ENCODE data around the gene ZNF35.
A peak's percentile ranks its signal among the peaks of the same experiment; 100 is the strongest.
"Not testable (repeated sequence)": the region's sequence is repeated elsewhere in the genome, so short reads cannot be mapped to it uniquely, and the experiment has no call there.

Gene ZNF35

DNA sequence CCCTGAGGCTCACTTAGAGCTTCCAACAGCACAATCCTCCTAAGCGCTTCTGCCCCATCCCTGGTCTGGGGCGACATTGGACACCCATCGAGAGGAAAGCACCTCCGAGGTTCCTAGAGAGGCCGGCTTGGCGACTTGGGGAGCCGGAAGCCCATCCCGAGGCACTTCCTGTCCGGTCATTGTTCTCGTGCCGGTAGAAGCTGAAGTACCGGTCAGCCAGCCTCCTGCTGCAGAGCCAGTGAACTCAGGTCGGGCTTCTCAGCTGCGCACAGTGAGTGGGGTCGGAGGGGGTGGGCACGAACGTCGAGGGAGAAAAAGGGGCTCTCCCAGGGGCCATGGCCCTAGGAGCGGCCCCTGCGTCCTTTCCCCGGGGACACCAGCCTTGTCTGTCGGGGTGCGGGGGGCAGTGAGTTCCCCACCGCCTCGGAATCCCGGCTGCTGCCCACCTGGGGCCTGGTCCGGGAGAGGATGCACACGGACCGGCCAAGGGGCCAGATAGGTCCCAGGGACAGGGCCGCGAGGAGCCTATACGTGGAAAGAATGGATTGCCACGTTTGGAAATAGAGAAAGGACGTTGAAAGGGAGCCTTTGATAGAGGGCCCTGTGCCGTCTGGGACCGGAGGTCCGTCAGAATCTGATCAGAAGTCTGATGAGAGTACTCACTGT lies at the start of gene ZNF35:
TSS of gene ZNF35 (plus strand) at position 169 of the 666 bp plus-strand sequence. CDS start 2,336 bp downstream, outside the sequence.
- peak; percentile 38 to 50 for DNase-seq

DNA sequence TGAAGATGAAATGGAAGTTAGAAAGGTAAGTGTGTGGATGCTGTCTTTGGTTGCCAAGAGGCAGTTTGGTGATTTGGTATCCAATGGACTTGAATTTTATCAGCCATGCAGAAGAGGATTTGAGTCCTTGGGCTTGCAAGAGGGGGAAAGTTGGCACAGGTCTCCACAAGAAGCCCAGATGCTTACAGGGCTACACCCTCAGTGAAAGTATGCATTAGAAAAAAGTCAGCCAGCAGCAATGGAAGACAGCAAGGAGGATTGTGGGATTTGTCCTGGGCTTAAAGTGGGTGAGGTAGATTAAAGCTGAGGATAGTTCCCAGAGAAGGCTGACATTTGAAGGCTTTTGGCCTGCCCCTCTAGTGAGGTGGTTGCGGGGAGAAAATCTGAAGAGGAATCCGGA lies 46.8 kb upstream of the ZNF35 start:
- no peak for DNase-seq

DNA sequence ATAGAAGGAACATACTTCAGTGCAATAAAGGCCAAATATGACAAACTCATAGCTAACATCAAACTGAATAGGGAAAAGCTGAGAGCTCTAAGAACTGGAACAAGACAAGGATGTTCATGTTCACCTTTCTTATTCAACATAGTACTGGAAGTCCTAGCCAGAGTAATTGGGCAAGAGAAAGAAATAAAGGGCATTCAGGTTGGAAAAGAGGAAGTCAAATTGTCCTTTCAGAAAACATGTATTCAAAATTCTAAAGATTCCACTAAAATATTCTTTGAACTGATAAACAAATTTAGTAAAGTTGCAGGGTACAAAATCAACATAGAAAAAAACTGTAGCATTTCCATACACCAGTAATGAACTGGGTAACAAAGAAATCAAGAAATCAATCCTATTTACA lies 35.9 kb upstream of the ZNF35 start:
- no peak for DNase-seq

DNA sequence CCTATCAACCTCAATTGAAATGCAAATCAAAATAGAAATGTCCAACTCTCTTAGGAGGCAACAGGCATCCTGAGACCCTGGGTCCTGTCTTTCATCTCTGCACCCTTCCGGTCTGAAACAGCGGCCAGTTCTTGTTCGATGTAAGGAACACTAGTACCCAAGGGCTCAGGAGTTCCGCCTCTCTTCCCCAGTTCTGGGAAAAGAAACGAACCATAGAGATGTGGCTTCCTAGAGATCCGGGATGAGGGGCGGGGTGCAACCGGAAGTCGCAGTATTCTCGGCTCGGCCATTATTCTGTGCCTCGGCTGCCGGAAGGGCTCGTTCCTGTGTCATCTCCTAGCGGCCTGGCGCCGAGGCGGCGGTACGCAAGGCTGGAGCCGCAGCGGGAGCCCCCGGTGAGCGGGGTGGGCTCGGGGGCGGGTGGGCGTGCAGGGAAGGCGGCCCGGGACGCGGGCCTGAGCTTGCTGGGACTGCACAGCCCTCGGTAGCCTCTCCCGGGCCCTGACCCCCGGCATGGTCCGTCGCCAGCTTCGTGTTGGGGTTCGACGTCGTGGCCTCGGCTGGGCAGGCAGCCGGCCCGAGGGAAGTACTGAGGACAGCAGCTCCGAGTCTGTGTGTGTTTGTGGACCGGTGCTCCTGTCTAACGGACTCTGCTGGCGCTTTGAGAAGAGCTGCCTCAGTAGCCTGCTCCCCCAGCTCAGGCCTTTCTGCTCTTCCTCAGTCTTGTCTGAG lies 23.6 kb upstream of the ZNF35 start, which contains the start of gene ZNF197:
TSS of gene ZNF197 (plus strand) at position 288 of the 732 bp plus-strand sequence. CDS start 4,119 bp downstream, outside the sequence.
- peak; percentile 57 to 64 for DNase-seq

DNA sequence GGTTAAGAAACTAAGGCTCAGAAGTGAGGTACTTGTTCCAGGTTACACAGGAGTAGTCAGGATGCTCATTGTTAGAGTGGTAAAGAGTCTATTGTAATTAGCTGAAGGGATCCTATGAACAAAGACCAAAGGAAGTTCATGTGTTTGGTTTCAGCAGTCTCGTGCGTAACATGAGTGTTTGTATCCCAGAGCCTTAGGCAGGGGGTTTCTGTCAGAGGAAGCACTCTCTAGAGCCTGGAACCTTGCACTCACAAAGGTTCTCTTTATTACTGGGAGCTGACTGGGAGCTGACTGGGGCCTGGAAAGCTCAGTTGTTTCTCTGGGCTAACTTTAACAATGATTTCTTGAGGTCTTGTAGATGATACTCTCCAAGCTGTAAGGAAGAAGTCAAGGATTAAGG lies 19.8 kb upstream of the ZNF35 start:
- DNase-seq, result no peak

DNA sequence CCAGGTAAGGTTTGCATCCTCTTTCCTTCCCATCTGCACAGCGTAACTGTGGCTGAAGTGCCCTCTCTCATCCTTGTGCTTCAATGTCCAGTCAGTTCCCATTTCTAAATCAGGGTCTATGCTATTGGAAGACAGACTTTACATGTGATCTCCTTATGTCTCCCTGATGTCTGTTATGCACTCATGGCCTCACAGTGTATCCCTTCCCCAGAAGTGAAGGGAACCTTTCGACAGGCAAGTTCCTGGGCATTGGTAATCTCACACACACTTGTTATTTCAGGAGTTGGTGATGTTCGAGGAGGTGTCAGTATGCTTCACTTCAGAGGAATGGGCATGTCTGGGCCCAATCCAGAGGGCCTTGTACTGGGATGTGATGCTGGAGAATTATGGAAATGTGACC lies 16.3 kb upstream of the ZNF35 start:
- DNase-seq, result no peak

DNA sequence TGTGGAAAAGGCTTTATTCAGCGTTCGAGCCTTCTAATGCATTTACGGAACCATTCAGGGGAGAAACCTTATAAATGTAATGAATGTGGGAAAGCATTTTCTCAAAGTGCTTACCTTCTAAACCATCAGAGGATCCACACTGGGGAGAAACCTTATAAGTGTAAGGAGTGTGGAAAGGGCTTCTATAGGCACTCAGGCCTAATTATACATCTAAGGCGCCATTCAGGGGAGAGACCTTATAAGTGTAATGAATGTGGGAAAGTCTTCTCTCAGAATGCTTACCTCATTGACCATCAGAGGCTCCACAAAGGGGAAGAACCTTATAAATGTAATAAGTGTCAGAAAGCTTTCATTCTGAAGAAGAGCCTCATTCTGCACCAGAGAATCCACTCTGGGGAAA lies 6.2 kb upstream of the ZNF35 start:
- no peak for DNase-seq

- DNase-seq, result no peak
Measured at GRCh38 chr3:44643024-44643423, 5.5 kb upstream of the ZNF35 start.

GRCh38 chr3:44647771-44648170 lies 761 bp upstream of the ZNF35 start:
- no peak for DNase-seq

DNA sequence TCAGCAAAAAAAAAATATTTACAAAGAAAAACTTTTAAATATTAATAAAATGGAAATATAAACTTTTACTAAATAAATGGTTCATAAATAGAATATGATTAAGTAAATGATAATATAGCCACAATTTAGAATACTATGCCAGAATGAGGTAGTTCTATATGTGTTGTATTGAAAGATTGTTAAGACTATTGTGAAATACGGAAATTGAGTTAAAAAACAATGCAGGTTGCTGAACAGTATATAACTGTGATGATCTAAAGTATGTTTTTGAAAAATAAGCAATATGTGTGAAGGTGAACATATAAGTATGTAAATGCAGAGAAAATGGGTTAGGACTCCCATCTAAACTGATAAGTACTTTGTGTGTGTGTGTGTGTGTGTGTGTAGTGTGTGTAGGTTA lies 1.2 kb downstream of the ZNF35 start:
- no peak for DNase-seq

DNA sequence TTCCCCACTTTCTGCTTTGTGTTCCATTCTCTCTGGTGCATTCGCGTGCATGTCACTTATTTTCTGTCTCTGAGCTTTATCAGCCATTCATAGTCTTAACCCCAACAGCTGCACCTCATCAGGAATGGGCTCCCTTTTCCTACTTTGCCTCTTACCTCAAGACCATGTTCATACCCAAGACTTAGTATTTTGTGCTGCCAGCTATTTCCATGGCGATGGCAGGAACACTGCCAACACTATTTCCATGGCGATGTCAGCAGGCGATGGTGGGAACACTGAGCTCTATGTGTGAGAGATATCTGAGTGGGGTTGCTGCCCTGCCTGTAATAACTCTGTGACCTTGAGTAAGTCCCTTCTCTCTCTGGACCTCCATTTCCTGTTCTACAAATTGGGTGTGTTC lies 5.5 kb downstream of the ZNF35 start:
- DNase-seq, result no peak

DNA sequence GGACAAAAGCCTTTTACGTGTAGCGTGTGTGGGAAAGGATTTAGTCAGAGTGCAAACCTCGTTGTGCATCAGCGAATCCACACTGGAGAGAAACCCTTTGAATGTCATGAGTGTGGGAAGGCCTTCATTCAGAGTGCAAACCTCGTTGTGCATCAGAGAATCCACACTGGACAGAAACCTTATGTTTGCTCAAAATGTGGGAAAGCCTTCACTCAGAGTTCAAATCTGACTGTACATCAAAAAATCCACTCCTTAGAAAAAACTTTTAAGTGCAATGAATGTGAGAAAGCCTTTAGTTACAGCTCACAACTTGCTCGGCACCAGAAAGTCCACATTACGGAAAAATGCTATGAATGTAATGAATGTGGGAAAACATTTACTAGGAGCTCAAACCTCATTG lies 10.5 kb downstream of the ZNF35 start:
- no peak for DNase-seq

DNA sequence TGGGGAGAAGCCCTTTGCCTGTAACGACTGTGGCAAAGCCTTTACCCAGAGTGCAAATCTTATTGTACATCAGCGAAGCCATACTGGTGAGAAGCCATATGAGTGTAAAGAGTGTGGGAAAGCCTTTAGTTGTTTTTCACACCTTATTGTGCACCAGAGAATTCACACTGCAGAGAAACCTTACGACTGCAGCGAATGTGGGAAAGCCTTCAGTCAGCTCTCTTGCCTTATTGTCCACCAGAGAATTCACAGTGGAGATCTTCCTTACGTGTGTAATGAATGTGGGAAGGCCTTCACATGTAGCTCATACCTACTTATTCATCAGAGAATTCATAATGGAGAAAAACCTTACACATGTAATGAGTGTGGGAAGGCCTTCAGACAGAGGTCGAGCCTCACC lies 10.9 kb downstream of the ZNF35 start:
- DNase-seq, result no peak

- no peak for DNase-seq
Measured at GRCh38 chr3:44661189-44661588, 12.7 kb downstream of the ZNF35 start.

- no peak for DNase-seq
Measured at GRCh38 chr3:44665173-44665572, 16.6 kb downstream of the ZNF35 start.

GRCh38 chr3:44666346-44666745 lies 17.8 kb downstream of the ZNF35 start:
- no peak for DNase-seq

GRCh38 chr3:44669760-44670159 lies 21.2 kb downstream of the ZNF35 start:
- DNase-seq, result no peak

GRCh38 chr3:44673466-44673865 lies 24.9 kb downstream of the ZNF35 start:
- DNase-seq, result not testable (repeated sequence)

DNA sequence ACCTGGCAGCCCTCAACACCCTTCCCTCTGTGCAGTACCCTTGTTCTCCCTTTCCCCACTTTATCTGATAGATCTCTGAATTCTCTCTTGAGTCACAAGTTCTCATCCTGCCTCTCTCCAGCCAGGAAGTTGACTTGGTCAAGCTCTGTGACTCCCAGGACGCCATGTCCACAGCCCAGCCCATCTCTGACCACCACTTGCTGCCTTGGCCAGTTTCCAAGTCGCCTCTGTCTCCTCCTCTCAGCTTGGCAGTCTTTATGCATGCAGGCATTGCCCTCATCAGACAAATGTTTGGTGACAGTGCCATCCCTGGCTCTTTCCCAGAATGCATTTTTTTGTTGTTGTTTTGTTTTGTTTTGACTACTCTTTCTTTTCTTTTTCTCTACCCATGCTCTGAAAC lies 25.7 kb downstream of the ZNF35 start:
- no peak for DNase-seq

DNA sequence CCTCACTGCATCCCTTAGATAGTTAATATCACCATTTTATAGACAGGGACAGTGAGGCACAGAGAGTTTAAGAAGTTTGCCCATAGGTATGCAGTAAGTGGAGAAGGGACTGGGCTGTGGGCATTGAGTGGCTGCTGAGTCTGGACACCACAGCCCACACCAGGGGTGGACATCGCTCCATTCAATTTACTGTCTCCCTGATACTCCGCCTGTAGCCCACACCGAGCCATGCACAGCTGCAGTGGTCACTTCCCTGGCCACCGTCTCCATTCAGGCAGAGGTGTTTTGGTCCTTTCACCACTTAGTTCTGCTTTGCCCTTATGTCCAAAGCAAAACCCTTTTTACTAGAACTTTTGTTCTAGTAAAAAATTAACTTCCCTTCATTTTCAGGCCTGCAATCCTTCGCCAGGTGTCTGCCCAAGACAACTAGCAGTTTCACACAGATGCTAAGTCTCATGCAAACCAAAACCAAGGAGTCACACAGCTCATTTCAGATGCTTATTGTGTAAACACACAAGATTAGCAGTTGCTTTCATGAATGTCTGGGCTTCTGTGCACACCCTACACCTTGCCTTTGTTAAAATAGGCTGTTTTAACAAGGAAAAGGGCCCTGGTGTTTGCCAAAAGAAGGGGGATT lies 30.1 kb downstream of the ZNF35 start:
- no peak for DNase-seq

DNA sequence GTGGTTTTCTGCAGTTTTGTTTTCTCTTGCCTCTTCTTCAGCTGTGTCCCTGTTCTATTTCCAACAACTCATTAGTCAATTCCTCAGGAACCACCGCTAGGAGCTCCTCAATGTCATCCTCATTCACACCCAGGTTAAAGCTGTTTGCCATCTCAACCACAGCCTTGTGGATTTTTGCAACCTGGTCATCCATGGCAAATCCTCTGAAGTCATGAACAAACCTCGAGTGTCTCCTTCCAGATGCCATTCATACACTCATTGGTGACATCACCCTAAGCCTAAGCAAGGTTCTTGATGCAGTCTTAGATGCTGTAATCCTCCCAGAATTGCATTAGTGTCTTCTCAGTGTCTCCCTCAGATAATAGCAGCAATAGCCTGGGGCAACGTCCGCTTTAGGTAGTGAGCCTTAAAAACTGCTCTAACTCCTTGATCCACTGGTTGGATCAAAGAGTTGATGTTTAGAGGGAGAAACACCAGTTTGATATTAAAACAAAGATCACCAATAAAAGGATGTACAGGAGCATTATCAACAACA lies 32.5 kb downstream of the ZNF35 start:
- no peak for DNase-seq

DNA sequence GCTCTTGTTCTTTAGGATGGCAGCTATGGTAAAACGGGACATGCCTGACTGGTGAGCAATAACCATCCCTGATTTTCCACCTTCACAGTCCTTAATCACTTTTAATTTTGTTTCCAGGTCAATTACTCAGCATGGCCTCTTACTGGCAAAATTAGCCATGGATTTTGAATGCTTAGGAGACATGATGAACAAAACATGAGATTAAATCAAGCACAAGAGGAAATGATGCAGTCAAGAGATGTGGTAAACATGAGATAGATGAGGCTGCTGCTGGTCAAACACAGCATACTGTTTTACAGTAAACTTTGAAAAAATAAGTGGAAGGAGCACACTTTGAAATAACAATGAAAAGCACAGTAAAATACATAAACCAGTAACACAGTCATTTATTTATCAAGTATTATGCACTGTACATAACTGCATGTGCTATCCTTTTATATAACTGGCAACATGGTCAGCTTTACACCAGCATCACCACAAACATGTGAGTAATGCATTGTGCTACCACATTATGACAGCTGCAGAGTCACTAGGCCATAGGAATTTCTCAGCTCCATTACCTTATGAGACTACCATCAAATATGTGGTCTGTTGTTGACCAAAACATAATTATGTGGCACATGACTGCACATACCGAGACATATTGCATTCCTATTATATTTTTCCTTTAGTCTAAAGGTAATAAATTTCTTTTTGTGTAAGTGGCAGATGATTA lies 33.8 kb downstream of the ZNF35 start:
- no peak for DNase-seq
